Neural crest cell (in vitro differentiated cells): ENCODE results near the gene RABEP1. TPM values are rescaled to one million over a fixed set of nuclear protein-coding genes. Genes with fewer than 3 reads are reported as not detected.

Source experiments
- DNase-seq: peaks from one replicate; pipeline ENCODE4 v3.0.0; 2021; ENCODE audit warnings: low read depth, mixed read lengths, low spot score
- H3K27ac Mint-ChIP-seq: one replicate; pipeline ENCODE4 v1.8.0; 2021; ENCODE audit warnings: mild to moderate bottlenecking, mixed read lengths; ENCODE audit not compliant: unreplicated experiment
- H3K27me3 Mint-ChIP-seq: 2 replicates; pipeline ENCODE4 v1.8.0; 2021; ENCODE audit warnings: low read depth, mild to moderate bottlenecking, mixed read lengths
- H3K36me3 Mint-ChIP-seq: 2 replicates; pipeline ENCODE4 v1.8.0; 2021; ENCODE audit warnings: low read depth, mild to moderate bottlenecking, mixed read lengths
- H3K4me1 Mint-ChIP-seq: 2 replicates; pipeline ENCODE4 v1.8.0; 2021; ENCODE audit warnings: mixed read lengths
- H3K4me3 Mint-ChIP-seq: one replicate; pipeline ENCODE4 v1.8.0; 2021; ENCODE audit warnings: mild to moderate bottlenecking, mixed read lengths
- H3K9me3 Mint-ChIP-seq: 2 replicates; pipeline ENCODE4 v1.8.0; 2021; ENCODE audit warnings: mixed read lengths
- total RNA-seq: library from RNA; stranded (reverse); gene quantifications from 2 replicates; pipeline ENCODE4 v1.2.1, GENCODE V29; 2021
- TF ChIP-seq, protein P1 (sequence below): fragments of 200-600 bp; sonication (generic); conservative IDR thresholded peaks from 2 replicates; pipeline ENCODE4 v1.5.0; 2021; ENCODE audit warnings: antibody characterized with exemption, mild to moderate bottlenecking

RABEP1 gene
- total RNA-seq, 1 donor from 2014 or later = 57.9 TPM

- Mint-ChIP-seq H3K9me3 (no peaks in the 10 kb centered on the region), H3K27me3 (no peaks in the 10 kb centered on the region), H3K4me1 (peaks cover 10% of the 10 kb centered on the region), H3K27ac (no peak overlapping the region), H3K4me3 (no peak overlapping the region), H3K36me3 (no peaks in the 10 kb centered on the region)
- TF ChIP-seq, protein P1, sequence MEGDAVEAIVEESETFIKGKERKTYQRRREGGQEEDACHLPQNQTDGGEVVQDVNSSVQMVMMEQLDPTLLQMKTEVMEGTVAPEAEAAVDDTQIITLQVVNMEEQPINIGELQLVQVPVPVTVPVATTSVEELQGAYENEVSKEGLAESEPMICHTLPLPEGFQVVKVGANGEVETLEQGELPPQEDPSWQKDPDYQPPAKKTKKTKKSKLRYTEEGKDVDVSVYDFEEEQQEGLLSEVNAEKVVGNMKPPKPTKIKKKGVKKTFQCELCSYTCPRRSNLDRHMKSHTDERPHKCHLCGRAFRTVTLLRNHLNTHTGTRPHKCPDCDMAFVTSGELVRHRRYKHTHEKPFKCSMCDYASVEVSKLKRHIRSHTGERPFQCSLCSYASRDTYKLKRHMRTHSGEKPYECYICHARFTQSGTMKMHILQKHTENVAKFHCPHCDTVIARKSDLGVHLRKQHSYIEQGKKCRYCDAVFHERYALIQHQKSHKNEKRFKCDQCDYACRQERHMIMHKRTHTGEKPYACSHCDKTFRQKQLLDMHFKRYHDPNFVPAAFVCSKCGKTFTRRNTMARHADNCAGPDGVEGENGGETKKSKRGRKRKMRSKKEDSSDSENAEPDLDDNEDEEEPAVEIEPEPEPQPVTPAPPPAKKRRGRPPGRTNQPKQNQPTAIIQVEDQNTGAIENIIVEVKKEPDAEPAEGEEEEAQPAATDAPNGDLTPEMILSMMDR = no peak
- no peak for DNase-seq
These were observed 27.7 kb upstream of the RABEP1 start for GRCh38 chr17:5254414-5254813.

DNA sequence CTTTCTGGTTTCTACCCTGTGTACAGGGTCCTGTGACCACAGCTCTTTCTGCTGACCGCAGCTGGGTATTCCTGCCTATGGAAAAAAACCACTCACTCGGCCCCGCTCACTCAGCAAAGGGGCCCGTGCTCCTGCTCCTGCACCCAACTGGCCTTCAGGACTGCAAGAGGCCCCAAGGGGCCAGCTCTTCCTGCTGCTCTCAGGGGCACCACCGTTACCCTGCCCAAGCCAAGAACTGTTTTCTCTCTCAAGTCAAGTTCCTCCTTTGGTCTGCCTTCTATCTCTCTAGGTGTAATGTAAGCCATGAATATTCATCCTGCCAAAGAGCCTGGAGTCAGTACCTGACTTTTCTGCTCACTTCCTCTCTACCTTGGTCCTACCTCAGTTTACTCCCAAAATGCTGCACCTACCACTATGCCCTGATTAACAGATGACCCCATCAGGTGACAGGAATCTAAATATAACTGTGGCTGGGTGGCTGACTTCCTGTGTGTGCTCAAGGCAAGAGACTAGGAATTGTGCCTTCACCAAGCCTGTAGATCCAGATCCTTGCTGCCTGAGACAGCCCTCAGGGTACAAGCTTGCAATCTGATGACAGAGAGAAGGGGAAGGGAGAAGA, 27.1 kb upstream of the RABEP1 start:
- Mint-ChIP-seq H3K4me1 (peaks cover 5% of the 10 kb centered on the region), H3K4me3 (no peak overlapping the region), H3K9me3 (no peaks in the 10 kb centered on the region), H3K27ac (no peak overlapping the region), H3K36me3 (no peaks in the 10 kb centered on the region), H3K27me3 (no peaks in the 10 kb centered on the region)
- TF ChIP-seq, protein P1 = no peak
- DNase-seq = no peak

DNA sequence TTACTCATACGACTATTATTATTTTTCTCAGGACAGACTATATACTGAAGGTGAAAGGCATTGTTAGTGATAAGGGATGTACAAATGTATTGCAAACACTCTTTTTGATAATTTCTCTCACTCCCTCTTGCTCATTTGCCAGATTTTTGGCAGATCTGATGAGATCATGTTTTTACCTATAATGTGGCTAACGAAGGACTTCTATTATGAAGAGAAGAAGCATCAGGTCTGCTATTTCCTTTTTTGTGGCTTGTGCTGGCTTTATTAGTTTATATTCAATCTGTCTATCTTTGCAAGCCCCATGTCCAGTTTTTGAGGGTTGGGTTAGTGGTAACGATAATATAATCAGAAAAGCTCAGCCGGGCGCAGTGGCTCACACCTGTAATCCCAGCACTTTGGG, 25.0 kb upstream of the RABEP1 start:
- Mint-ChIP-seq H3K27me3 (no peaks in the 10 kb centered on the region), H3K9me3 (no peaks in the 10 kb centered on the region), H3K4me3 (no peak overlapping the region), H3K27ac (no peak overlapping the region), H3K36me3 (no peaks in the 10 kb centered on the region), H3K4me1 (peaks cover 5% of the 10 kb centered on the region)
- TF ChIP-seq, protein P1 = no peak
- no peak for DNase-seq

- Mint-ChIP-seq H3K9me3 (no peaks in the 10 kb centered on the region), H3K27me3 (no peaks in the 10 kb centered on the region), H3K4me1 (peaks cover 6% of the 10 kb centered on the region), H3K36me3 (no peaks in the 10 kb centered on the region), H3K27ac (no peak overlapping the region), H3K4me3 (no peak overlapping the region)
- TF ChIP-seq, protein P1 = no peak
- DNase-seq = no peak
These were observed 21.5 kb upstream of the RABEP1 start for GRCh38 chr17:5260542-5260941.

GRCh38 chr17:5262416-5262991, 19.6 kb upstream of the RABEP1 start:
- H3K4me1 Mint-ChIP-seq = peaks cover 6% of the 10 kb centered on the region
- H3K9me3 Mint-ChIP-seq = no peaks in the 10 kb centered on the region
- H3K4me3 Mint-ChIP-seq = no peak overlapping the region
- no peak overlapping the region for H3K27ac Mint-ChIP-seq
- H3K27me3 Mint-ChIP-seq = no peaks in the 10 kb centered on the region
- TF ChIP-seq, protein P1 = no peak
- DNase-seq = no peak
- H3K36me3 Mint-ChIP-seq = no peaks in the 10 kb centered on the region
